Measurements from ENCODE around the gene CARNS1. TPM values are rescaled to one million over a fixed set of nuclear protein-coding genes. Genes with fewer than 3 reads are reported as not detected.

Gene CARNS1
- polyA plus RNA-seq, 1 donor, result 4.7 TPM

DNA sequence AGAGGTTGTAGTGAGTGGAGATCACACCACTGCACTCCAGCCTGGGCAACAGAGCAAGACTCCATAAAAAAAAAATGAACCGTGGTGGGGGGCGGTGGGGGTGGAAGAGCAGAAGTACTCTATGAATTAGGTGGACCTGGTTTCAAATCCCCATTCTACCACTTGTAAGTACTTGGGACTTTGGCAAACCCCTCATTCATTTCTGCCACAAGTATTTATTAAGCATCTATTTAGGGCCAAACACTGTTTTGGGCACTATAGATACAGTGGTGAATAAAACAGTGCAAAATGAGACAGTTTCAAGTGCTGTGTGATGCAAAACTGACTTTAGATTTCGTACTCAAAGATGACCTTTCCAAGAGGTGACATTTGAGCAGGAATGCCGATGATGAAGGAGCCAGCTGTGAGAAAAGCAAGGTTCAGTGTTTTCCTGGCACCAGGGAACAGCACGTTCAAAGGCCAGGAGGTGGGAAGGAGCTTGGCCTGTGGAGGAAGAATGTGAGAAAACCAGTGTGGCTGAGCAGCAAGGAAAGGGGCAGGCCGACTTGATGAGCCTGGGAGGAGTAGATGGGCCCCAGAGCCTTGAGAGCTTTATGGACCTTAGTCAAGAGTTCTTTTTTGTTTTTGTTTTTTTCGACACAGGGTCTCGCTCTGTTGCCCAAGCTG lies 55.0 kb downstream of the CARNS1 start:
- Histone ChIP-seq H3K27me3 (ENCODE audit: control insufficient read depth, insufficient read depth, low read length) (no peaks in the 10 kb centered on the region), H3K9me3 (ENCODE audit: control insufficient read depth, low read depth, low read length) (no peaks in the 10 kb centered on the region), H3K4me3 (ENCODE audit: low read length) (no peak overlapping the region), H3K27ac (ENCODE audit: low read length) (no peak overlapping the region), H3K4me1 (ENCODE audit: control insufficient read depth, insufficient read depth, low read length) (peaks cover 14% of the 10 kb centered on the region), H3K36me3 (ENCODE audit: control insufficient read depth, insufficient read depth, low read length) (no peaks in the 10 kb centered on the region)
- no peak for DNase-seq
- WGBS (ENCODE audit: insufficient coverage, low lambda C conversion rate), result 70% methylated on average over 4 of the region's 8 CpGs

DNA sequence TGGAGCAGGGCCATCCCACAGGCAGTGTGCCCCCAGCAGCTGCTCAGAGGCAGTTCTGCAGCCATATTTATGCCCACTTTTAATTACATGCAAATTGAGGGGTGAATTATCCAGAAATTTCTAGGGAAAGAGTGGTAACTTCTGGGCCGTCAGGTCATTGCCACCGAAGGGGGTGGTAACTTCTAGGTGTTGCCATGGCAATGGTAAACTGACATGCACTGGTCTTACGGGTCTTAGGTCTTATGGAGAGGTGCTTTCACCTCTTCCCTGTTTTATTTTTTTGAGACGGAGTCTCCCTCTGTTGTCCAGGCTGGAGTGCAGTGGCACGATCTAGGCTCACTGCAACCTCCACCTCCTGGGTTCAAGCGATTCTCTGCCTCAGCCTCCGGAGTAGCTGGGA lies 57.4 kb downstream of the CARNS1 start:
- Histone ChIP-seq H3K4me1 (ENCODE audit: control insufficient read depth, insufficient read depth, low read length) (peaks cover 5% of the 10 kb centered on the region), H3K4me3 (ENCODE audit: low read length) (no peak overlapping the region), H3K27ac (ENCODE audit: low read length) (no peak overlapping the region), H3K27me3 (ENCODE audit: control insufficient read depth, insufficient read depth, low read length) (no peaks in the 10 kb centered on the region), H3K9me3 (ENCODE audit: control insufficient read depth, low read depth, low read length) (peaks cover 2% of the 10 kb centered on the region), H3K36me3 (ENCODE audit: control insufficient read depth, insufficient read depth, low read length) (no peaks in the 10 kb centered on the region)
- WGBS (ENCODE audit: insufficient coverage, low lambda C conversion rate), result no CpG with 5 or more reads among the region's 7 CpGs
- no peak for DNase-seq

Other genes starting within 250 kb of the CARNS1 start
- gene GRK2, start 149.2 kb upstream of the CARNS1 start, polyA plus RNA-seq, result 82.5 TPM
- 38.8 TPM for gene ANKRD13D, start 126.4 kb upstream of the CARNS1 start, polyA plus RNA-seq
- 36.4 TPM for gene SSH3, start 112.1 kb upstream of the CARNS1 start, polyA plus RNA-seq
- 112 TPM for gene POLD4, start 62.1 kb upstream of the CARNS1 start, polyA plus RNA-seq
- 9.6 TPM for gene CLCF1, start 42.1 kb upstream of the CARNS1 start, polyA plus RNA-seq
- gene RAD9A, start 23.7 kb upstream of the CARNS1 start, polyA plus RNA-seq, result 22.1 TPM
- gene PPP1CA, start 13.8 kb upstream of the CARNS1 start, polyA plus RNA-seq, result 112 TPM
- gene TBC1D10C, start 11.6 kb upstream of the CARNS1 start, polyA plus RNA-seq, result 3.7 TPM
- 40.3 TPM for gene RPS6KB2, start 12.8 kb downstream of the CARNS1 start, polyA plus RNA-seq
- 6.8 TPM for gene PTPRCAP, start 22.0 kb downstream of the CARNS1 start, polyA plus RNA-seq
- 93.4 TPM for gene CORO1B, start 27.8 kb downstream of the CARNS1 start, polyA plus RNA-seq
- gene GPR152, start 37.1 kb downstream of the CARNS1 start, polyA plus RNA-seq, result not detected
- gene CABP4, start 39.7 kb downstream of the CARNS1 start, polyA plus RNA-seq, result 0.90 TPM
- 63.0 TPM for gene TMEM134, start 53.6 kb downstream of the CARNS1 start, polyA plus RNA-seq
- gene AIP, start 67.3 kb downstream of the CARNS1 start, polyA plus RNA-seq, result 48.0 TPM
- 54.1 TPM for gene PITPNM1, start 89.7 kb downstream of the CARNS1 start, polyA plus RNA-seq
- gene CDK2AP2, start 92.5 kb downstream of the CARNS1 start, polyA plus RNA-seq, result 105 TPM
- gene CABP2, start 107.8 kb downstream of the CARNS1 start, polyA plus RNA-seq, result 0.07 TPM
- 848 TPM for gene GSTP1, start 168.1 kb downstream of the CARNS1 start, polyA plus RNA-seq
- gene NDUFV1, start 191.3 kb downstream of the CARNS1 start, polyA plus RNA-seq, result 191 TPM
- 14.6 TPM for gene NUDT8, start 214.3 kb downstream of the CARNS1 start, polyA plus RNA-seq
- 4.9 TPM for gene TBX10, start 224.1 kb downstream of the CARNS1 start, polyA plus RNA-seq
- gene ACY3, start 235.1 kb downstream of the CARNS1 start, polyA plus RNA-seq, result 86.6 TPM

Data from large intestine (tissue), 3 donors.